GM12891 (cell line): Measurements from ENCODE around the gene MYDGF.

Experiments
- POLR2A ChIP-seq: IDR thresholded peaks from 2 replicates; pipeline ENCODE4 v1.6.1; 2011; ENCODE audit warnings: low read depth, low read length, control low read depth
- POLR2AphosphoS5 ChIP-seq: IDR thresholded peaks from 2 replicates; pipeline ENCODE4 v1.6.1; 2011; ENCODE audit warnings: low read depth, low read length, control low read depth
- SPI1 ChIP-seq: IDR thresholded peaks from 2 replicates; pipeline ENCODE4 v1.6.1; 2011; ENCODE audit warnings: low read depth, low read length, control low read depth
- TAF1 ChIP-seq: IDR thresholded peaks from 2 replicates; pipeline ENCODE4 v1.6.1; 2011; ENCODE audit warnings: low read depth, low read length, control low read depth

GRCh38 chr19:4619668-4620294, 50.4 kb downstream of the MYDGF start:
- no peak for TF ChIP-seq TAF1
- TF ChIP-seq POLR2AphosphoS5: no peak
- TF ChIP-seq POLR2A: no peak
- TF ChIP-seq SPI1: no peak
